ENCODE results near the gene RNF208.

DNA sequence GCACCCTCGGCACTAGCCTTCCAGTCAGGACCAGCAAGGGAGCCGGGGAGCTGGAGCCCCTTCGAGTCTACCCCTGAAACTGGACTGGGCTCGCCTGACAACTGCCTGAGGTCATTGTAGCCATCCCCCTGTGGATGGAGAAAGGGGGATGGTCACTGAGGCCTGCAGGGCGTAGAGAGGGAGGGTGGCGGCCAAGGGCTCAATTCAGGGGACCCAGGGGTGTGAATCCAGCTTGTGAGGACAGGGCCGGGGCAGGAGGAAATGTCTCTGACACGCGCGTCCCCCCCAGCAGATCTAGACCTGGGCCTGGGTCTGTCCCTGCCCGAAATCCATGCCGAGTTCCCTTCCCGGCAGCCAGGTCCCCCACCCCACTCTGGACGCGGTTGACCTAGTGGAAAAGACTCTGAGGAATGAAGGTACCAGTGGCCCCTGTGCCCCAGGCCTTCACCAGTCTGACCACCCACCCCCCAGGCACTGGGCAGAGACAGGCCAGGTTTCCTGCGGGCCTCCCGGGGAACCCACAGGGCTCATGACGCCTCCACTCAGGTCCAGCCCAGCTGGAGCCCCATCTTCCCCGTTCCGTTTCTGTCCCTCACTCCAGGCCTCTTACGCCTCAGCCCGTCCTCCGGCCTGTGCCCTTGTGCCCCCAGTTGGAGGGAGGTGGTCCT is 9.5 kb upstream of the RNF208 start:
- TF ChIP-seq, protein P1, sequence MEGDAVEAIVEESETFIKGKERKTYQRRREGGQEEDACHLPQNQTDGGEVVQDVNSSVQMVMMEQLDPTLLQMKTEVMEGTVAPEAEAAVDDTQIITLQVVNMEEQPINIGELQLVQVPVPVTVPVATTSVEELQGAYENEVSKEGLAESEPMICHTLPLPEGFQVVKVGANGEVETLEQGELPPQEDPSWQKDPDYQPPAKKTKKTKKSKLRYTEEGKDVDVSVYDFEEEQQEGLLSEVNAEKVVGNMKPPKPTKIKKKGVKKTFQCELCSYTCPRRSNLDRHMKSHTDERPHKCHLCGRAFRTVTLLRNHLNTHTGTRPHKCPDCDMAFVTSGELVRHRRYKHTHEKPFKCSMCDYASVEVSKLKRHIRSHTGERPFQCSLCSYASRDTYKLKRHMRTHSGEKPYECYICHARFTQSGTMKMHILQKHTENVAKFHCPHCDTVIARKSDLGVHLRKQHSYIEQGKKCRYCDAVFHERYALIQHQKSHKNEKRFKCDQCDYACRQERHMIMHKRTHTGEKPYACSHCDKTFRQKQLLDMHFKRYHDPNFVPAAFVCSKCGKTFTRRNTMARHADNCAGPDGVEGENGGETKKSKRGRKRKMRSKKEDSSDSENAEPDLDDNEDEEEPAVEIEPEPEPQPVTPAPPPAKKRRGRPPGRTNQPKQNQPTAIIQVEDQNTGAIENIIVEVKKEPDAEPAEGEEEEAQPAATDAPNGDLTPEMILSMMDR (conservative IDR thresholded peaks at IDR 0.05 in 1 of 2, IDR thresholded peaks at IDR 0.05 in 1 of 2; ENCODE audit: low read depth in 1 of 2, low read length in 2 of 2) = no peak
- no peak for TF ChIP-seq EZH2 (IDR thresholded peaks at IDR 0.05; ENCODE audit: low read length, missing control alignments)

All from fibroblast of lung (primary cell).